Measurements from ENCODE around the gene HEATR1. TPM values are rescaled to one million over a fixed set of nuclear protein-coding genes. Genes with fewer than 3 reads are reported as not detected.

Gene HEATR1
- 36.6 and 40.7 TPM in 2 replicates for total RNA-seq

GRCh38 chr1:236603991-236604904, at the start of gene HEATR1:
TSS of gene HEATR1 (minus strand) at chr1:236604516. CDS start at chr1:236604095, 421 bp downstream.

GRCh38 chr1:236523704-236524141, 80.6 kb downstream of the HEATR1 start, which contains the start of gene LGALS8:
TSS of gene LGALS8 (plus strand) at chr1:236523982. CDS start at chr1:236526071, 2,089 bp downstream.

Other genes with a start within 250 kb of the HEATR1 start
- gene EDARADD, start 210.2 kb downstream of the HEATR1 start, total RNA-seq, result 0.19 TPM in 1 of 2 replicates, not detected in the other
- 48.0 and 58.5 TPM in 2 replicates for gene LGALS8, start 80.5 kb downstream of the HEATR1 start, total RNA-seq
- gene ACTN2, start 82.0 kb upstream of the HEATR1 start, total RNA-seq, result 0.19 and 1.8 TPM in 2 replicates
- gene MTR, start 190.8 kb upstream of the HEATR1 start, total RNA-seq, result 34.5 and 37.1 TPM in 2 replicates